Mucosa of gallbladder (tissue), 1 donor: ENCODE measurements around the gene CCDC63. TPM values are rescaled to one million over a fixed set of nuclear protein-coding genes. Genes with fewer than 3 reads are reported as not detected.
"Not testable (repeated sequence)": the region's sequence is repeated elsewhere in the genome, so short reads cannot be mapped to it uniquely, and the experiment has no call there.

Source experiments
- DNase-seq: peaks from one replicate; pipeline ENCODE4 v3.0.0-alpha.2; 2020; ENCODE audit warnings: low spot score
- total RNA-seq: library from RNA; stranded (reverse); gene quantifications from one replicate; pipeline ENCODE4 v1.2.1, GENCODE V29; 2021
- donor health status: DM: no; HTN: no; CAD: no.

The CCDC63 gene
- total RNA-seq, 1 donor from 2014 or later, result not detected

- DNase-seq, result no peak
Observed at GRCh38 chr12:110844551-110845338, 2.0 kb upstream of the CCDC63 start.

DNA sequence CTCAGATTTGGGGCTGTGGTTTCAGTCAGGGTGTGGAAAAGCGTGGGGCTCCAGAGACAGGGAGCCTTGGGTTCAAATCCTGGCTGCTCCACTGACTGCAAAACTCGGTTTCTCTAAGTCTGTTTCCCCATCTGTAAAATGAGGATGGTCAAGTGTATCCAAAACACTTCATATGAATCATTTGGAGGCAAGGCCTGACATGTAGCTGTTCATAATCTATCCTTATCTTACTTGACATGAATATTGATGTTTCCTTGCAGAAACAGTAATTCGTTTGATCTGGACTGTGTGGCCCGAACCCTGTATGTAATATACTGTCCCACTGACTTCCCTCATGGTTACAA lies 1.5 kb upstream of the CCDC63 start:
- no peak for DNase-seq

- DNase-seq, result no peak
Observed at GRCh38 chr12:110848314-110848923, 1.6 kb downstream of the CCDC63 start.

DNA sequence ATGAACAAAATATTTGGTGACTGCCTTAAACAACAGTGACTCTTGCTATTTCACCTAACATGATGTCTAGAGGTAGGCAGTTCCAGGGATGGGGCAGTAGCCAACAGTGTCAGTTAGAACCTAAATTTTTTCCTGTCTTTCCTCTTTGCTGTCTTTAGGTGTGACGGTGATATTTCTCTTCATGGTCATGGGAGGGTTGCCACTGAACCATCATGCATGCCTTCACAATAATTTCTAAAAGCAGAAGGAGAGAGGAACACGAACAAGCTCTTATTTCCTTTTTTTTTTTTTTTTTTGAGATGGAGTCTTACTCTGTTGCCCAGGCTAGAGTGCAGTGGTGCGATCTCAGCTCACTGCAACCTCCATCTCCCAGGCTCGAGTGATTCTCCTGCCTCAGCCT lies 2.4 kb downstream of the CCDC63 start:
- DNase-seq, result no peak

GRCh38 chr12:110849748-110850403 lies 3.1 kb downstream of the CCDC63 start:
- no peak for DNase-seq

GRCh38 chr12:110850762-110851161 lies 4.0 kb downstream of the CCDC63 start:
- DNase-seq, result no peak

GRCh38 chr12:110853836-110854235 lies 7.0 kb downstream of the CCDC63 start:
- no peak for DNase-seq

GRCh38 chr12:110856542-110856941 lies 9.8 kb downstream of the CCDC63 start:
- no peak for DNase-seq

GRCh38 chr12:110857528-110857927 lies 10.7 kb downstream of the CCDC63 start:
- DNase-seq, result no peak

GRCh38 chr12:110857954-110858353 lies 11.2 kb downstream of the CCDC63 start:
- not testable (repeated sequence) for DNase-seq

DNA sequence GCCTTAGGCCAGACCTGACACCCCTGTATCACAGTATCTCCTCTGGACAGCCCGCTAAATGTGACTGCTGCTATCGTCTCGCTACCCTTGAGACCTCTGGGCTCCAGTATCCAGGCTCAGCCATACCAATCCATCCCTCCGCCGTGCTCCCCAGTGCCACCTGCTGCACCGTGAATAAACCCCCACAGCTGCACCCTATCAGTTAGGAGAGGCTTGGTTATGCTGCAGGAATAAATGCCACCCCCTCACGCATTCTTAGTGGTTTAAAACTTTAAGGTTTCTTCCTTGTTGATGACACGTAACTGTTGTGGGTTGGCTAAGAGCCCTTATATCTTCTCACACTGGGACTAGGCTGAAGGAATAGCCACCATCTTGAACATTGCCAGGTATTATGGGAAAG lies 12.1 kb downstream of the CCDC63 start:
- DNase-seq, result no peak

- DNase-seq, result no peak
Observed at GRCh38 chr12:110860833-110861296, 14.1 kb downstream of the CCDC63 start.

GRCh38 chr12:110861729-110862128 lies 14.9 kb downstream of the CCDC63 start:
- DNase-seq, result no peak

- no peak for DNase-seq
Observed at GRCh38 chr12:110862329-110862728, 15.5 kb downstream of the CCDC63 start.

DNA sequence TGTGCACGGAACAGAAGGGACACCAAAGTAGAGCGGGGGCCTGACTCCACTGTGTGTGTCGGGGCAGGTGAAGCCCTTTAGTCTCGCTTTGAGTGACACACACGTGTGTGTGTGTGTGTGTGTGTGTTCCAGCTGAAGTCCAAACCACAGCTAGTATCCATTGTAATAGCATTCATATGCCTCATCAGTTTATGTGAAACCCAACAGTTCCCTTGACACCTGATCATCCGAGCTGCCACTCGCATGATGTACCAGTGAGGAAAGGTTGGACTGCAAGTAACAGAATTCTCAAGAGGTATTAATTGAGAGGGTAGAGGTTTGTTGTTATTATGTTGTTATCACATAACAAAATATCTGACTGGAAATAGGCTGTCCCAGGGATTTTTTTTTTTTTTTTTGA lies 16.4 kb downstream of the CCDC63 start:
- DNase-seq, result no peak

- no peak for DNase-seq
Observed at GRCh38 chr12:110865521-110865920, 18.7 kb downstream of the CCDC63 start.

DNA sequence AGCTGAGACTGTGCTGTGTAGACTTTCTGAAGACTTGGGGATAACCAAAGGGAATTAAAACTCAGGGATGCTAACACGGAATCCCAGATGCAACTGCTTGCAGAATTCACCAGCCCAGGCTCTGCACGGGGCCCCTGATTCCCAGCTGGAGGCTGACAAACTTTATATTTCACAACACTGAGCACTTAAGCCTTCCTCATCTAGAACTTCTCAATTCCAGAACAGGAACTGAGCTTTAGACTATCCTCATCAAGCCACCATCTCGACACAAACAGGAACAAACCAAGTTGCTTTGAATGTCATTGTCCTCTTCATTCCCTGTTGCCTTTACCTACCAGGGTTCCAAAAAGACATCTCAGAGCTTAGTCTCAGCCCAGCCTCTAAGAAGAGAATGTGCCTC lies 22.2 kb downstream of the CCDC63 start:
- DNase-seq, result no peak

GRCh38 chr12:110869803-110870202 lies 23.0 kb downstream of the CCDC63 start:
- DNase-seq, result no peak

DNA sequence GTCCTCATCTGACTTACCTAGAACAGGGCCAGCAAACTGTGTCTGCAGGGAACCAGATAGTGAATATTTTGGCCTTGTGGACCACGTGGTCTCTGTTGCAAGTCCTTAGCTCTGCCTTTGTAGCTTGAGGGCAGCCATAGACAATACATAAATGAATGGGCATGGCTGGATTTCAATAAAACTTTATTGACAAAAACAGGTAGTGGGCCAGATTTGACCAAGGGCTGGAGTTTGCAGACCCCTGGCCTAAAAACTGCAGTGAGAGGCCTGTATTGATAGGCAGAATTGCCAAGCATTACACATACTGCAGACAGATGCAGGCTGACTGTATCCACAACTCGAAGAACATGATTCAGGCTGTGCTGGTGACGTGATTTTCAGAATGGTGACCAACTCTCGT lies 25.3 kb downstream of the CCDC63 start:
- no peak for DNase-seq

GRCh38 chr12:110874351-110874750 lies 27.6 kb downstream of the CCDC63 start:
- no peak for DNase-seq

DNA sequence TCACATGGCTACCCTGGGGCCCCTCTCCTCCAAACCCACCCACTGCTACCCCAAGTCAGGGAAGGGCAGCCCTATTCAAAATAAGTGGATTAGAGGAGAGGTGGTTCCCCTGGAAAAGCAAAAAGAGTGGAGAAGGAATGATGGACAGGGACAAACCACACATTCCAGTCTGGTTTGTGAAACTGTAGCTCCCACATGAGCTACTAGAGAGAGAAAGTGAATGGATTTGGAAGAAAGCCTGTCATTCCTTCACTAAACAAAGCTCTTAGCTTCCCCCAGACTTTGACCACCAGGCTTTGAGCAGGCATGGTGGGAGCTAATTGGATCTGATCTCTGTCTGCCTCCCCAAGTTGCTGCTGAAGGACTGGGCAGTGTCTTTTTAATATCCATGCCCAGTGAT lies 28.0 kb downstream of the CCDC63 start:
- no peak for DNase-seq

DNA sequence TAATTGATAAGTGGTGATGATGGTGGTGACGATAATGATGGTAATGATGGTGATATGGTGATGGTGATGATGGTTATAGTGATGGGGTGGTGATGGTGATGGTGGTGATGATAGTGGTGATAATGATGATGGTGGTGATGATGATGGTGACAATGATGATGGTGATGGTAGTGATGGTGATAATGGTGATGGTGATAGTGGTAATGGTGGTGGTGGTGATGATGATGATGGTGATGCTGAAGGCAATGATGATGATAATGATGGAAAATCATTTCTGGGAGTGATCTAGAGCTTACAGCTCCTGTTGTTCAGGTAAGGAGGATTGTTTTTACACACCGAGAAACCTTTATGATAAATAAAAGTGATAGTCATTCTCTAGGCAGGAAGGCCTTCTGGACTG lies 33.9 kb downstream of the CCDC63 start:
- no peak for DNase-seq

DNA sequence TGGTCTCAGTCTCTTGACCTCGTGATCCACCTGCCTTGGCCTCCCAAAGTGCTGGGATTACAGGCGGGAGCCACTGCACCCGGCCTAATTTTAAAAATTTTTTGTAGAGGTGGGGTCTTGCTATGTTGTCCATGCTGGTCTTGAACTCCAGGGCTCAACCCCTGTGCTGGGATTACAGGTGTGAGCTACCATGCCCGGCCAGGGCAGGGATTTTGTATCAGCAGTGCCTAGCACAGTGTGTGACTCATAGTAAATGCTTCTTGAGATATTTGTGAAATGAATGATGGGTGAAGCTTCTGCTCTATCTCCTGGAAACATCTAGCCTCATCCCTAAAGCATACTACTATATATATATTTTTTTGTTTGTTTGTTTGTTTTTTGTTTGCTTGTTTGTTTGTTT lies 36.5 kb downstream of the CCDC63 start:
- no peak for DNase-seq
